Tracheal epithelial cell (primary cell): ENCODE results near the gene TRAPPC2B. TPM values are rescaled to one million over a fixed set of nuclear protein-coding genes. Genes with fewer than 3 reads are reported as not detected.

Source experiments
- total RNA-seq: library from RNA; depleted of rRNA; stranded (reverse); fragments of >200 nt; gene quantifications from 2 replicates; pipeline ENCODE4 v1.2.1, GENCODE V29; 2014

The TRAPPC2B gene
- 13.0 and 18.3 TPM in 2 replicates for total RNA-seq

DNA sequence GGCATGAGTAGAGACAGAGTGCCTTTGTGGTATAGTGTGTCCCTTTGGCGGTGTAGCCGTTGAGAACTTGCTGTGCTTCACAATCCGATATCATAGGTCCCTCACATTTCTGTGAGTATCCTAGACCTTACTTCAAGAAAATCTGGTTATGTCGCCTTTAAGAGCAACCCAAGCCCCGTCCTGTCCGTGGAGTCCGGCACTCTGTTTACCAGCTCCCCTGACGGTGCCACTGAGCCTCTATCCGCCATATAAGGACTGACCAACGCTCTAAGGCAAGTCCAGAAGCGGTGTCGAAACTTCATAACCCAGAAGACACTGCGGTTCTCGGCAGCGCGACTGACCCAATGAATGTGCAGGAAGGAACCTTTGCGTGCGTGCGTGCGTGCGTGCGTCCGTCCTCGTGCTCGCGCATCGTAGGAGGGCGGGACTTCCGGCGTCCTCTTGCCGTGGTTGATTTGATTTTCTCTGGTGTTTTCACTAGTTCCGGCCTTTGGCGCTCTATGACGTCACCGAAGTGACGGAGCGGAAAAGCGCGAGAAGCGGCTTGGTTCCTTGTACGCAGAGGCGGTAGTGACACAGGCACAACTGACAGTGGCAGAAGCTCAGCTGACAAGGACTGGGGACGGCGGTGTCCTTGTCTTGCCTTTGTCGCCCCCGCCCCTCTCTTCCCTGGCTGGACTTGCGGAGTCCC is at the start of gene TRAPPC2B, which contains the start of gene ZNF547:
TSS of gene TRAPPC2B (plus strand) at position 555 of the 691 bp plus-strand sequence. CDS start 1,283 bp downstream, outside the sequence.
TSS of gene ZNF547 (plus strand) at position 555 of the 691 bp plus-strand sequence. CDS start 5,005 bp downstream, outside the sequence.

DNA sequence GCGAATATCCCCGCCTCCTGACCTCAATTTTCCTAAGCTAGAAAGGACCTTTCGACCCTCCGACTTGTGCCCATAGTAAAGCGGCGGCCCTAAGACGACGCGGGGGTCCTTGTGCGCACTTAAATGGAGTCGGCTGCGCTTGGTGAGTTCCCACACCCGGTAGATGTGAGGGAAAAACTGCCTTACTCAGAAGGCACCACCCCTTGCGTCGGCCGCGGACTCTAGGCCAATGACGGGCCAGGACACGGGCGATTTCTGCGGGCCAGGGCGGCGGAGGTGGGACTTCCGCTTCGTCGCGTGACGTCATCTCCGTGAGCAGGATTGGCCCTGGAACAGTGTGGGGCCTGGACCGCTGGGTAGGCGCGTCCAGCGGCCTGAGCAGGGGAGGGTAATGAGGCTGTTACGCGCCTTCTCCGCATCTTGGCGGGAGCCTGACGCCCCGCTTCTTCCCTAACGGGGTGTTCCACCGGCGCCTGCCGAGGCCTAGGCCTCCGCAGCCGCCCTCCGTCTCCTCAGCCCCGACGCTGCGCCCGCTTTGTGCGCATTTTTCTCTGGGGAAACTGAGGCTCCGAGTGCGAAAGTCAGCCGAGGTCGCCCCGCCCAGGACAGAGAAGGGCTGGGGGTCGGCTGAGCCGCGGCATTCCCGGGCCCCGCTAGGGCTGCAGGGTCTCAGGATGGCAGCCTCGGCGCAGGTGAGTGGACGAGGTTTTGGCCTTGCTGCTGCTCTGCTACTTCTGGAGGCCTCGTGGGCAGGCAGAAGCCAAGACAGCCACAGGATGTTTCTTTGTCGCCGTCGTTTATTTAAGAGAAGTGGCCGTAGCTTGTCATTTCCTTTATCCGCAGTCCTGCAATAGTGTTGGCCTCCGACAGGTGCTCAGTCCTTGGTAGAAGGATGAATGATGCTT is 42.9 kb upstream of the TRAPPC2B start, which contains the start of gene ZNF543:
TSS of gene ZNF543 (plus strand) at position 293 of the 905 bp plus-strand sequence. CDS start at position 675, 382 bp downstream.

DNA sequence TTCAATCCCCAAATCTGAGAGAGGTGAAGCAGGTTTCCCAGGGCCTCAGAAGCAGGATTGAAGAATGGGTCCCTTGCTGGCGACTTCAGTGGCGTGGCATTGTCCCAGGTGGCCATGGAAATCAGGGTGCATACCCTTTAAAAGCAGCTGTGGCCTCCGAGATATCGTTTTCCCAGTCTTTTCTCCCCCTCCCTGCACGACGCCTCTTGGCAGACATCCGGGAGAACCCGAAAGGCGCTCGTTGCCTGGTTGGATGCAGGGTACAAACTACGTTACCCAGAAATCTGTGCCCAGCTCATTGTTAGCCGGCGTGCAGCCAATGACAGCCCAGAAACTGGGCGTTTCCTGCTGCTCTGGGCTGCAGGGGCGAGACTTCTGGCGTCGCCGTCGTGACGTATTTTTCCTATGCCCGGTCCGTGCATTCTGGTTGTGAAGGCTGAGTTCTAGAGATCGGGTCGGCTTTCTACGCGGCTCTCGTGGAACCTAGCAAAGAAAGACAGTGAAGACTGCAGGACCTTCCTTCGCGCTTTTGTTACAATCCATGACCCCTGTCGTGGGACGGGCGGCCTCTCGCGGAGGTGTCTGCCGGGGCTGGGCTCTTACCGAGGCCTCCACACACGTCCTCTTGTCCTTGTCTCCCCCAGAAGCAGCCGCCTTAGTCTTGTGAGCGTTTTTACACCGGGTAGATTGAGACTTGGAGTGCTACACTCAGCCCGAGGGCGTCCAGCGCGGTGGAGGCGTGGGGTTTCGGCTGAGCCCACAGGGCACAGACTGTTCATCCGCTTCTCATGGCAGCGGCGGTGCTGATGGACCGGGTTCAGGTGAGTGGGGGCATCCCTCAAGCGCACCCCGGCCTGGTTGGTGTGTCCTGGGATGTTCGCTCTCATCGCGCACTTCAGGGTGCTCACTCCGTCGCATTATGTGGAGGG is 12.2 kb upstream of the TRAPPC2B start, which contains the start of gene ZNF304:
TSS of gene ZNF304 (plus strand) at position 395 of the 929 bp plus-strand sequence. CDS start at position 789, 394 bp downstream.

DNA sequence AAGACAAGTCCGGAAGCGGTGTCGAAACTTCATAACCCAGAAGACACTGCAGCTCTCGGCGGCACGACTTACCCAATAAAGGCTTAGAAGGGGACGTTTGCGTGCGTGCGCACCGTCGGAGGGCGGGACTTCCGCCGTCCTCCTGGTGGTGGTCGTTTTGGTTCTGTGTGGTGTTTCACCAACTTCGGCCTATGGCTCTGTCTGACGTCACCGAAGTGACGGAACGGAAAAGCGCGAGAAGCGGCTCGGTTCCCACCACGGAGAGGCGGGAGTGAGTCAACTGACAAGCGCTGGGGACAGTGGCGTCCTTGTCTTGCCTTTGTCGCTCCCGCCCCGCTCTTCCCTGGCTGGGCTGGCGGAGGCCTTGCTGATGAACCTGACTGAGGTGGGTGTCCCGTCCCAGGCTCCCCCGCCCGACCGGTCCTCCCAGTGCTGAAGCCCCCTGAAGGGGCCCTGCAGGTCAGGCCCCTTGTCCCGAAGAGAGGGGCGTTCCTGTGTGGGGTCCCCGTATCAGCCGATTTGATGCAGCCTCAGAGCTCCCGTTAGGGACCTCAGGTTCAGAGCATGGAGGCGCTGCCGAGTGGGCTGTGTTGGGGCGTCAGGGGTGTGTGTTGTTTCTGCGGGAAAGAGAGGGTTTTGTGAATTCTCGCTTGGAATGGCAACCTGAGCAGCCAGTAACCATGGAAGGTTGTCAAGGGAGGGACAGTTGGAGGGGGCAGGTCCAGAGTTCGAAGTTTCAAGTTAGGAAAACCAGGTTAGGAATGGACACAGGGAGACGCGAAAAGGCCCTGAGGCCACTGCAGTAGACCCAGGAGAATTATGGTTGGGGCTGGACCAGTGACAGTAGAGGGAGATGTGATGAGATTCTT is 26.6 kb downstream of the TRAPPC2B start, which contains the start of gene ZNF548:
TSS of gene ZNF548 (plus strand) at position 125 of the 869 bp plus-strand sequence. CDS start at position 371, 246 bp downstream.

DNA sequence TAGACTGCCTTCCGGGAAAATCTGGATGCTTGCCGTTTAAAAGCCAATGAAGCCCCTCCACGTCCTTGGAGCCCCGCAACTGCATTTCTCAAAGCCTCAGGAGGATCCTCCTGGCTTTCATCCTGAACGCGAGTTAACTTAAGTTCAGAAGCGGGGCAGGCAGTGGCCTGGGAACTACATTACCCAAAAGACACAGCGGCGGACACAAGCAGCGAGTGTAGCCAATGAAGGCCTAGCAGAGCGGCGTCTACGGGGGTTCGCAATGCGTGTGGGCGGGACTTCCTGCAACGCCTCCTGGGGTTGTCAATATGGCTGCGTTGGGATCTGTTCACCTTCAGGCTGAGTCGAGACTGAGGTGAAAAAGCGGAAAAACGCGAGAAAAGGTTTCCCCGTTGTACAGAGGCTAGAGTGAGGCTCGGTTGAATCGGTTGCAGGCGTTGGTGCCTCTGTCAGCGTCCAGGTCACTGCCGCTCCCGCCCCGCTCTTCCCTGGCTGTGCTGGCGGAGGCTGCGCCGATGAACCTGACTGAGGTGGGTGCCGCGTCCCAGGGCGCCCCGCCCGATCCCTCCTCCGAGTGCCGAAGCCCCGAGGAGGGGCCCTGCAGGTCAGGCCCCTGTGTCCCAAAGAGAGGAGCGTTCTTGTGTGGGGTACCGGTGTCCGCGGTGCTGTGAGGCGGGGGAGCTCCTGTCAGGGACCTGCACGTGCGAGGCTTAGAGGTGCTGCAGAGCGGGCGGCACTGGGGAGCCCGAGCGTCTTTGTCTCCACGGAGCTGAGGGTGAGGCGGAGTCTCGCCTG is 47.7 kb downstream of the TRAPPC2B start, which contains the start of gene ZNF17:
TSS of gene ZNF17 (plus strand) at position 285 of the 795 bp plus-strand sequence. CDS start 2,455 bp downstream, outside the sequence.

Other genes with a start within 250 kb of the TRAPPC2B start
- not detected in 2 replicates for gene USP29, start 243.6 kb upstream of the TRAPPC2B start, total RNA-seq
- not detected in 2 replicates for gene ZIM3, start 218.3 kb upstream of the TRAPPC2B start, total RNA-seq
- not detected in 2 replicates for gene DUXA, start 196.1 kb upstream of the TRAPPC2B start, total RNA-seq
- gene ZNF264, start 172.1 kb upstream of the TRAPPC2B start, total RNA-seq = 46.5 and 70.4 TPM in 2 replicates
- gene AURKC, start 132.5 kb upstream of the TRAPPC2B start, total RNA-seq = 0.48 and 0.85 TPM in 2 replicates
- 26.4 and 30.8 TPM in 2 replicates for gene ZNF805, start 122.9 kb upstream of the TRAPPC2B start, total RNA-seq
- 97.6 and 134 TPM in 2 replicates for gene ZNF460, start 83.1 kb upstream of the TRAPPC2B start, total RNA-seq
- 10.4 and 11.3 TPM in 2 replicates for gene ZNF543, start 43.1 kb upstream of the TRAPPC2B start, total RNA-seq
- 8.9 and 10.9 TPM in 2 replicates for gene ZNF304, start 12.3 kb upstream of the TRAPPC2B start, total RNA-seq
- gene ZNF547, start within 50 bp of the TRAPPC2B start, total RNA-seq = 1.3 and 3.1 TPM in 2 replicates
- gene ZNF548, start 26.3 kb downstream of the TRAPPC2B start, total RNA-seq = 16.9 and 26.2 TPM in 2 replicates
- 6.8 and 8.0 TPM in 2 replicates for gene ZNF17, start 47.6 kb downstream of the TRAPPC2B start, total RNA-seq
- gene ZNF749, start 71.8 kb downstream of the TRAPPC2B start, total RNA-seq = 15.3 and 20.0 TPM in 2 replicates
- gene VN1R1, start 93.6 kb downstream of the TRAPPC2B start, total RNA-seq = 0.21 and 0.24 TPM in 2 replicates
- gene ZNF772, start 114.0 kb downstream of the TRAPPC2B start, total RNA-seq = 13.7 and 14.1 TPM in 2 replicates
- gene ZNF419, start 124.2 kb downstream of the TRAPPC2B start, total RNA-seq = 12.3 and 20.5 TPM in 2 replicates
- gene ZNF773, start 136.4 kb downstream of the TRAPPC2B start, total RNA-seq = 16.9 and 17.7 TPM in 2 replicates
- gene ZNF549, start 163.8 kb downstream of the TRAPPC2B start, total RNA-seq = 4.6 and 6.8 TPM in 2 replicates
- gene ZNF550, start 196.3 kb downstream of the TRAPPC2B start, total RNA-seq = 7.0 and 8.2 TPM in 2 replicates
- 4.3 and 6.0 TPM in 2 replicates for gene ZNF416, start 215.4 kb downstream of the TRAPPC2B start, total RNA-seq
- 3.9 and 5.3 TPM in 2 replicates for gene ZIK1, start 220.6 kb downstream of the TRAPPC2B start, total RNA-seq
- gene ZNF530, start 236.3 kb downstream of the TRAPPC2B start, total RNA-seq = 2.1 and 3.1 TPM in 2 replicates